Stimulated activated CD4-positive, alpha-beta T cell treated with anti-CD3 and anti-CD28 coated beads, TNF-alpha, amount 100 ng/mL, for 1 hour (primary cell): Measurements from ENCODE around the gene TBC1D5.
"Not testable (repeated sequence)": the region's sequence is repeated elsewhere in the genome, so short reads cannot be mapped to it uniquely, and the experiment has no call there.

Source experiments
- DNase-seq, 3 donors: peaks; one replicate each; pipeline ENCODE4 v3.0.0-alpha.2; 2020; ENCODE audit warnings: low read depth in 3 of 3, low spot score in 1 of 3

TBC1D5 gene

GRCh38 chr3:17742102-17742879 lies at the start of gene TBC1D5:
TBC1D5 (minus strand) TSS chr3:17742631; CDS start chr3:17508570, 234,061 bp downstream.
- DNase-seq = peak; percentile 76 to 80 (median 80)

- DNase-seq = no peak
Measured at GRCh38 chr3:17783426-17783825, 41.0 kb upstream of the TBC1D5 start.

- no peak for DNase-seq
Measured at GRCh38 chr3:17782751-17783150, 40.3 kb upstream of the TBC1D5 start.

- DNase-seq = not testable (repeated sequence)
Measured at GRCh38 chr3:17780369-17780768, 37.9 kb upstream of the TBC1D5 start.

- DNase-seq = not testable (repeated sequence)
Measured at GRCh38 chr3:17779304-17780250, 37.1 kb upstream of the TBC1D5 start.

- DNase-seq = not testable (repeated sequence)
Measured at GRCh38 chr3:17777326-17777725, 34.9 kb upstream of the TBC1D5 start.

GRCh38 chr3:17775073-17775472 lies 32.6 kb upstream of the TBC1D5 start:
- no peak for DNase-seq

- DNase-seq = not testable (repeated sequence)
Measured at GRCh38 chr3:17774180-17774910, 31.9 kb upstream of the TBC1D5 start.

- DNase-seq = no peak
Measured at GRCh38 chr3:17772556-17772955, 30.1 kb upstream of the TBC1D5 start.

GRCh38 chr3:17771177-17772017 lies 29.0 kb upstream of the TBC1D5 start:
- no peak for DNase-seq

GRCh38 chr3:17770682-17771081 lies 28.3 kb upstream of the TBC1D5 start:
- no peak for DNase-seq

- no peak for DNase-seq
Measured at GRCh38 chr3:17765819-17766472, 23.5 kb upstream of the TBC1D5 start.

- no peak for DNase-seq
Measured at GRCh38 chr3:17761563-17761962, 19.1 kb upstream of the TBC1D5 start.

GRCh38 chr3:17759901-17760300 lies 17.5 kb upstream of the TBC1D5 start:
- no peak for DNase-seq

GRCh38 chr3:17755836-17756235 lies 13.4 kb upstream of the TBC1D5 start:
- DNase-seq = no peak

- DNase-seq = no peak
Measured at GRCh38 chr3:17753632-17753992, 11.2 kb upstream of the TBC1D5 start.

- no peak for DNase-seq
Measured at GRCh38 chr3:17752876-17753631, 10.6 kb upstream of the TBC1D5 start.

- no peak for DNase-seq
Measured at GRCh38 chr3:17752436-17752835, 10.0 kb upstream of the TBC1D5 start.

GRCh38 chr3:17749705-17750293 lies 7.4 kb upstream of the TBC1D5 start:
- DNase-seq = no peak
